HL-60/S4 treated with phorbol 12-myristate 13-acetate at 8.2 ng/mL for 4 days and 3 days (cell line): ENCODE data around the gene MID2.
"Not testable (repeated sequence)": the region's sequence is repeated elsewhere in the genome, so short reads cannot be mapped to it uniquely, and the experiment has no call there.

ENCODE experiments used
- in situ Hi-C: fragments of 300-500 bp; cut with MboI; formaldehyde crosslinking; loops from 2 replicates; pipeline ENCODE4 v1.15.0; 2022; ENCODE audit warnings: low sequenced_read_pairs

The MID2 gene

GRCh38 chrX:107825698-107826237 lies at the start of gene MID2:
MID2 (plus strand) TSS chrX:107825866; CDS start chrX:107826427, 561 bp downstream.
- in situ Hi-C loops: no loop called here

- in situ Hi-C loops: loop anchor here (10.0 kb wide), 1 partner anchor 112 kb away; no protein-coding TSS in a partner anchor
These were observed 48.8 kb upstream of the MID2 start for GRCh38 chrX:107776649-107777535.

- in situ Hi-C loops: loop anchor here (10.0 kb wide), 1 partner anchor 113 kb away; no protein-coding TSS in a partner anchor
These were observed 48.2 kb upstream of the MID2 start, which contains the start of gene NCBP2L for GRCh38 chrX:107777536-107777832. NCBP2L (plus strand) TSS chrX:107777733; CDS start chrX:107794221, 16,488 bp downstream.

GRCh38 chrX:107780525-107780924 lies 45.1 kb upstream of the MID2 start:
- in situ Hi-C loops: no loop called here

- in situ Hi-C loops: no loop called here
These were observed 37.8 kb upstream of the MID2 start for GRCh38 chrX:107787827-107788226.

GRCh38 chrX:107804427-107804826 lies 21.2 kb upstream of the MID2 start:
- in situ Hi-C loops: no loop called here

- in situ Hi-C loops: no loop called here
These were observed 20.5 kb upstream of the MID2 start for GRCh38 chrX:107805179-107805578.

GRCh38 chrX:107810053-107810452 lies 15.6 kb upstream of the MID2 start:
- in situ Hi-C loops: not testable (repeated sequence)

GRCh38 chrX:107818900-107819521 lies 6.7 kb upstream of the MID2 start:
- in situ Hi-C loops: no loop called here

GRCh38 chrX:107823042-107823441 lies 2.6 kb upstream of the MID2 start:
- in situ Hi-C loops: no loop called here

GRCh38 chrX:107823456-107823855 lies 2.2 kb upstream of the MID2 start:
- in situ Hi-C loops: no loop called here

- in situ Hi-C loops: no loop called here
These were observed 768 bp downstream of the MID2 start for GRCh38 chrX:107826238-107827029.

- in situ Hi-C loops: no loop called here
These were observed 1.6 kb downstream of the MID2 start for GRCh38 chrX:107827030-107827831.

GRCh38 chrX:107827852-107828251 lies 2.2 kb downstream of the MID2 start:
- in situ Hi-C loops: no loop called here

- in situ Hi-C loops: no loop called here
These were observed 4.2 kb downstream of the MID2 start for GRCh38 chrX:107829878-107830277.

- in situ Hi-C loops: no loop called here
These were observed 5.5 kb downstream of the MID2 start for GRCh38 chrX:107831071-107831730.

GRCh38 chrX:107834275-107835201 lies 8.9 kb downstream of the MID2 start:
- in situ Hi-C loops: no loop called here

- in situ Hi-C loops: no loop called here
These were observed 11.3 kb downstream of the MID2 start for GRCh38 chrX:107836958-107837357.

- in situ Hi-C loops: no loop called here
These were observed 15.3 kb downstream of the MID2 start for GRCh38 chrX:107840971-107841370.
